HG03175 (cell line): ENCODE data around the gene ZBTB7B.

ENCODE experiments used
- ATAC-seq: cut with Tn5 transposase; IDR thresholded peaks from one replicate; pipeline ENCODE4 v1.9.1; 2021; ENCODE audit warnings: mild to moderate bottlenecking, moderate library complexity; ENCODE audit not compliant: unreplicated experiment

The ZBTB7B gene

DNA sequence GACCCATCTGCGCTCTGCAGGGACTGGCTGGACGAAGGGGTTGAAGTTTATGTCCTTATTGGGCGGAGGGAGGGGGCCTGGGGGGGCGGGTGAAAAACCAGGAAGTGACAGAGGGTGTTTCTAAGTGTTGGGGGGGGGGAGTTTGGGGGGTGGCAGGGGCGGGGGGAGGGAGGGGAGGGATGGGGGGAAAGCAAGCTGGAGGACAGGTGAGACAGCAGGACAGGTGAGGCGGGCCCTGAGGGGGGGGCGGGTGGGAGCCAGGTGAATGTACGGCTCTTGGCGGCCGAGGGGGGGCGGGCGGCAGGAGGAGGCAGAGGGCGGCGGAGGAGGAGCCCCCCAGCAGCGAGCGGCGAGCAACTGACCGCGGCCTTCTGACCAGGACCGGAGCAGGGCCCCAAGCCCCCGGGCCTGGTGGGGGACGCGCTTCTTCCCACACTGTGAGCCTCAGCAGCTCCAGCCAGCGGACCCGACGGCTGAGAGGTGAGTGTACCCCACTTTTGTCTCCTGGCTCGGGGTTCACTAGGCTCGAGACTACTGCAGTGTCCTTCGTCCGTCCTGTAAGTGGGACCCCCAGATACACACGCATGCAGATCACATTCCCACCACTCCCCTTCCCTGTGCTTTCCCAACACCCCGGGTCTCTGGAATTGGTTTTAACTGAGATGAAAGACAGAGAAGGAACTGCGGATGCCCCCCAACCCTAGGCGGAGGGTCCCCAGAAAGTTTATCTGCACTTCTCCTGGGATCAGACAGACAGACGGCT is at the start of gene ZBTB7B:
ZBTB7B (plus strand) TSS at position 339 of the 763 bp plus-strand sequence. CDS start 11,859 bp downstream, outside the sequence.
- ATAC-seq = peak; percentile 6

- ATAC-seq = no peak
Observed at GRCh38 chr1:154953611-154954038, 49.0 kb upstream of the ZBTB7B start.

DNA sequence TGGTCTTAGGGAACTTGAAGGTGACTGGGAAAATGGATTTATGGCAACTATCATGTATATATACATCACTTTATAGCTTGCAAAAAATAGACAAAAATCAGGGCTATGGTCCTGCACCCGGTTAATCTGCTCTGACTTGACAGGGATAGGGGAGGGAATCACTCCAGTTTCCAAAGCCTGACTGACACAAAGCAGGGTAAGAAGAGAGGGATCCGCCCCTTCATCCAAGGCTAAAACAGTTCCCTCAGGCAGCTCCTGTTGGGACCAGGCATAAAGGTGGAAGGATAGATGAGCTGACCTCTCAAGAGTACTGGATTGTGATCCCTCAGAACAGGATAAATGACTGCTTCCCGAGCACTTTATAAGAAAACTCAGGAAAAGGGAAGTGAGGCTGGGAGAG is 48.1 kb upstream of the ZBTB7B start:
- no peak for ATAC-seq

DNA sequence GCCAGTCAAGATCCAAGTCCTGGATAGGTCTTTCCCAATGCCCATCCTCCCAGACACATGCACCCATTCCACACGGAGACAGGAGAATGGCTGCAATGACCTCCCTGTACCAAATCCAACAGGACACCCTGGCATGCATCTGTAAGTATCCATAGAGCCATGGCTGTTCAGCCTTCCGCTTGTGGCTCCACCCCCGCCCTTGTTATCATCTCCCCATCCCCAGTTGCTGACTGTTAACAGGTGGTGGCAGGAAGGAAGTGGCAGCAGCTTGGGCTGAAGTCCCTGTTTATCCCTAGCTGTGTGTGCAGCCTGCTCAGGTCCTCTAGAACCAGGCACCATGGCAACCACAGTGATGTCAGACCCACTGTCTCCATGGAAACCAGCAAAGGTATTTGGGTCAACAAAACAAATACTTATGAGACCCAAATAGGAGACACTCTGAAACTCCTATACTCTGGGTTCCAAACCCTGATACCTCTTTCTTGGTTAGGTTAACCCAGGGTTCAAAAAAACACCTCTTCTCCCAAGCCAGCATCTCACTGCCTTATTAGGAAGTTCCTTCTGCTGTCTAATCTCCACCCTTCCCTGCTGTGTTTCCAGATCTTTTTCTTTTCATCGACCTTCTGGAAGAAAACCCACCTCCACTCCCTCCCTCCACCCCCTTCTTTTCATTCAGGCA is 47.4 kb upstream of the ZBTB7B start:
- peak; percentile 65 for ATAC-seq

DNA sequence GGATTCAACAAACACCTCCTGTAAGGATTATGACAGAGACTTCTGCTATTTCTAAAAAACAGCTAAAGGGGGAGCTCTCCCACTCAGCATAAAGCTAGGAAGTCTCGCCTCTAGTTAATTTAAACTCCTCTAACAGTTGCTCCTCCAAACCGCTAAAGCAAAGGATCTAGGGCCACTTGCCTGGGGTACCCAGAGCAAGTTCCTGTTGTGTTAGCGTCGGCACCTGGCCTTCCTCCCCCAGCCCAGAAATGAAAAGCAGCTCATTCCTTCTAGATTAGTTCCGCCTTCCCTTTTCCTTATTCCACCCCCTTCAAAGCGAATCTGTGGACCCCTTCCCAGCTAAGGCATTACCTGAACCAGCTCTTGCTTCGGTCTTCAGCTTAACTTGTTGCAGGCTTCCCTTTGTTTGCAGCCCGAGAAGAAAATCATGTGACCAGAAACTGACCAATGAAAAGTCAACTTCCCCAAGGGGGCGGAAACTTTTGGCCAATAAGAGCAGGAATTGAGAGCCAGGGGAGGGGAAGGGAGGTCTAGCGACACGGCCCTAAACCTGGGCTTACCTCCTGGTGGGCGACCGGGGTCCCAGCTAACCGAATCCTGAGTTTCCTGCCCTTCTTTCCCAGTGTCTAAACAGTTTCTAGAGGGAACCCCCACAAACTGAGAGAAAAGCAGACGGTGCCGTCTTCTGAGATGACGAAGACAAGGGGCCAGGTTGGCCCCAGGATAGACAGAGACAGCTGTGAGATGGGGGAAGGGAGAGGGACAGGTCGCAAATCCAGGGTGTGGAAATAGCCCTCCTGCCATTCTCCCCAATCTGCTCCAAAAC is 46.7 kb upstream of the ZBTB7B start, which contains the start of gene PBXIP1:
PBXIP1 (minus strand) TSS at position 382 of the 826 bp plus-strand sequence. CDS start 2,378 bp downstream, outside the sequence.
- ATAC-seq = peak; percentile 65

GRCh38 chr1:154956544-154956941 is 46.1 kb upstream of the ZBTB7B start:
- ATAC-seq = no peak

- no peak for ATAC-seq
Observed at GRCh38 chr1:154957091-154957657, 45.4 kb upstream of the ZBTB7B start.

DNA sequence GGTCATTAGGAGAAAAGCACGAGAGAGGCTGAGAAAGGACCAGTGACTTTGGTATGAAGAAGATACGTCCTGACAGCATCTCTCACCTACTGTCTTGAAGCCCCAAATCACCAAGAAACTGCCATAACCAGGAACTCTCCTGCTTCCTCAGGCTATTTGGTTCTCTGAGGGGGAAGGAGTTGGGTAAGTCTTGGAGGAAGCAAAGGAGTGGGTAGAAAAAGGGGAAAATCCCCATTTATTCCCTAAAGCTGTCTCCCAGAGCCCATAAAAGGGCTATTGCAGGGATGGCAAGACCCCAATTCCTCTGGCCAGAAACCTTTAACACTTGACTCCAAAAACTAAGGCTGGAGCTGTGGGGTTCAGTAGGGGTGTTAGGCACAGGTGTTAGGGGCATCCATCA is 44.6 kb upstream of the ZBTB7B start:
- no peak for ATAC-seq

GRCh38 chr1:154958681-154959425 is 43.7 kb upstream of the ZBTB7B start:
- ATAC-seq = no peak

DNA sequence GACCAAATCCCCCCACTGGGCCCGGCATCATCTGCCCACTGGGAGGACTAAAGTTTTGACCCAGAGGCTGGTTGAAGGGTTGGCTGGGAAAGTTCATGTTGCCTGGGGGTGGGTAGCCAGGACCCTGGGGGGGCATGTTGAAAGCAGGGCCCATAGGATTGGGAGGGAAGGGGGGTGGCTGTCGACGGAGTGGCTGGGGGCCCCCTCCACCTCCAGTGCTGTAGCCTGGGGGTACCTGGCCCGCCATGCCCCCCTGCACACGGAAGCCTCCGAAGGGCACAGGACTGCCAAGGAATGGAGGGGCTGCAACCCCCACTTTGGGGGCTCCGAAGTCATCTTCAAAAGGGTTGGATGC is 43.2 kb upstream of the ZBTB7B start:
- ATAC-seq = no peak

DNA sequence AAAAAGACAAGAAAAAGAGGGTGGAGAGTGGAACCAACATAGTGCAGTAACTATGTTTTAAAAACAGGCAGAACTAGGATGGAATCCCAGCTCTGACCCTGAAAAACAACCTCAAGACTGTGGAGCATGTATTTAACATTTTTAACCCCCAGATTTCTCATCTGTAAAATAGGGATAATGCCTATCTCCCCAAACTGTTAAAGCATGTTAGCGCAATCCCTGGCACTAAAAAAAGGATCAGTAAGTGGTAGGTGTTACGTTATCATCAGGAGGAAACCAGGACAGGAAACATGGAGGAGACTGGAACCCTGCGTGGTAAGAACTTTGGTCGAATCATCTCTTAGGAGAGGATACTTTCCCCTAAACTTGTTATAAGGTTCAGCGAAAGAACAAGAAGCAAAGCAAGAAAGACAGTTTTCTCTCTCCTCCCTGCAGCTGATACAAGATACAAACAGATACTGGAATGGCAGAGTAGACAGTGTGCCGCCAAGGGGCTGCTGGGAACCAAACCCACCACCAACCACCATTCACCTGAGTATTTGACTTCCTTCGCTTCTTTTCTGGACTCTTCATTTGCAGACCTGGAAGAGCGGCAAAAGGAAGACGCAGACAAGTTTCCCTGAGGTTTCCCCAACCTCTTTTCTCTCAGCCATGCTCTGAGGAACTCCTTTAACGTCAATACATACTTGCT is 42.0 kb upstream of the ZBTB7B start:
- no peak for ATAC-seq

DNA sequence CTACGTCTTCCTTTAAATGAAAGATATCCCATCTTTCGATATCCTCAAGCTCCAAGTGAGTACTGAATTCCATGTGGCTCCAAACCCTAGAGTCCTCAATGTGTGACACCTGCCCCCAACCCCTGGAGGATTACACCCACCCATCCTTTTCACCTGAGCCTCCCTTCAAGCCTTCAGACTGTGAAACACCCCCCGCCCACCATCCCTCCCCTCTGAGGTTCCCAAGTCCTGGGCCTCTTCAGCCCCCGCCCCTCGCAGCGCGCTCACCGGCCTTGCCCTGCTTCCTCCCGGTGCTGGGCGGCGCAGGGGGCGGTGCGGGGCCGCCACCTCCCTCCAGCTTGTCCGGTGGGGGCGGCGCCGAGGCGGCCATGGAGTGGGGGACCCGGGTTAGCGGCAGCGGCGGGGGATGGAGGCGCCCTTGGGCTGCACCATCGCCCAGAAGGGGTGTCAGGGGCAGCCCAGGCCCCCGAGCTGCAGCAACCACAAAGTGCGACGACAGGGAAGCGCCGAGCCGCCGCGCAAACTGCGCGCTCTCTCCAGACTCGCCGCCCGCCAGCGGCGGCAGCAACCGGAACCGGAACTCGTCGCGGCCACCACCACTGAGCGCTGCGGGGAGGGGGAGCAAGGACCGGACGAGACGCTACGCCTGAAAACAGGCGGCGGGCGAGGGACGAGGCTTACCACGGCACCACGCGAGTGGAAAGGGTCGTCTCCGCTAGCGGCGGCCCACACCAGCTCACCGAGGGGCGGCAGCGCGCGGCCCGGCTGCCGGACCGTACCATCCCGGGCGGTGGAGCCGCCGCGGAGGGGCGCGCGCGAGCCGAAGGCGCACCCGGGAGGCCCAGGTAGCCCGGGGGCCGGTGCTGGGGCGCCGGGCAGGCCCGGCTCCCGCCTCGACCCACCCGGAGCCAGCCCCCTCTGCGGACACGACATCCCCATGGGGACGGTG is 41.1 kb upstream of the ZBTB7B start, which contains the start of gene PYGO2:
PYGO2 (minus strand) TSS at position 576 of the 949 bp plus-strand sequence; CDS start at position 370, 206 bp downstream.
- peak; percentile 79 for ATAC-seq

DNA sequence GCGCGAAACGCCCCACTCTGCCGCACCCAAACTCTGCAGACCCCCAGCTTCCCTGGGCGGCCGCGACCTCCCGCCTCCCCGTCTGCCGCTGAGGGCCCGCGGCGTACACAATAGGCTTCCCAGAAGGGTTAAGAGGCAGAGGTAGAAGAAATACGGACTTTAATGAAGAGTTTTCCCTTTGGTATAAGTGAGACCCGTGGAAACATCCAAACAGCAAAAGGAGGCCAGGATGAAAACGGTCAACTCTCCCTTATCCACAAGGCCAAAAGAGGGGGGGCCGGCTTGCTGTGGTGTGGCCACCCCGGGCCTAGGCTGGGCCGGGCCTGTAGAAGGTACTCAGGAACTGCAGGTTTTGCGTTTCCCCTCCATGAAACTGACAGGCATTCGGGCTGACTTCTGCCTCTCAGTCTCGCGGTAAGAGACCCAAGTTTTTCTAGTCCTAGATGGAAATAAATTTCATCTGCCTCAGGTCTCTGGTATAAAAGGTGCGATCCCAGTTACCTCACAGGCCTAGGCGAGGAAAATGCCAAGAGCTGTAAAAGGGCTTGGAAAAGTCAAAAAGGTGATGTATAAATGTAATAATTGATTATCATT is 40.3 kb upstream of the ZBTB7B start:
- ATAC-seq = no peak

GRCh38 chr1:154962795-154963330 is 39.7 kb upstream of the ZBTB7B start:
- no peak for ATAC-seq

- ATAC-seq = no peak
Observed at GRCh38 chr1:154963643-154964042, 39.0 kb upstream of the ZBTB7B start.

DNA sequence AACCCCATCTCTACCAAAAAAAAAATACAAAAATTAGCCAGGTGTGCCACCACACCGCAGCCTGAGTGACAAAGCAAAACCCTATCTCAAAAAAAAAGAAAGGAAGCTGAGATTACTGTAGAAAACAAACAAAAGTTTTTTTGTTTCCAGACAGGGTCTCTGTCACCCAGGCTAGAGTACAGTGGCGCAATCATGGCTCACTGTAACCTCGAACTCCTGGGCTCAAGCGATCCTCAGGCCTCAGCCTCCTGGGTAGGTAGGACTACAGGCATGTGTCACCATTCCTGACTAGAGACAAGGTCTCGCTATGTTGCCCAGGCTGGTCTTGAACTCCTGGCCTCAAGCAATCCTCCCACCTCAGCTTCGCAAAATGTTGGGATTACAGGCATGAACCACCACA is 38.2 kb upstream of the ZBTB7B start:
- no peak for ATAC-seq

GRCh38 chr1:154966111-154966510 is 36.5 kb upstream of the ZBTB7B start:
- ATAC-seq = no peak
